SK-N-SH (cell line): Measurements from ENCODE around the gene RBP3. TPM values are rescaled to one million over a fixed set of nuclear protein-coding genes. Genes with fewer than 3 reads are reported as not detected.

Source experiments
- CTCF ChIA-PET: fragments of 300-600, 350-600 bp; formaldehyde crosslinking; extraction: SDS; loops from one replicate; lab custom pipeline; 2021; lab: Yijun Ruan, JAX
- POLR2A ChIA-PET: fragments of 350-600 bp; sonication (Branson Sonifier 250); formaldehyde crosslinking; extraction: SDS; loops from one replicate; lab custom pipeline; 2020; ENCODE audit warnings: antibody characterized with exemption, inconsistent platforms; lab: Yijun Ruan, JAX
- DNase-seq: peaks from one replicate; pipeline ENCODE4 v3.0.0; 2012
- H2AFZ ChIP-seq: fragments of 200-600 bp; sonication (generic); 2 replicates; pipeline ENCODE4 v1.8.1; 2016; ENCODE audit warnings: antibody characterized with exemption, mild to moderate bottlenecking, low read depth
- H3F3A ChIP-seq: fragments of 200-600 bp; sonication (generic); replicated peaks from 2 replicates; pipeline ENCODE3; 2016; ENCODE audit warnings: antibody characterized with exemption, mild to moderate bottlenecking; ENCODE audit not compliant: insufficient read depth
- H3K27ac ChIP-seq, 2 experiments: fragments of 200-500 bp in 1 of 2; fragments of 200-600 bp in 1 of 2; sonication (Bioruptor generic) in 1 of 2; sonication (generic), shearing (Covaris generic) in 1 of 2; 2 replicates each; pipeline versions ENCODE4 v1.5.1 to v1.6.1; 2014 to 2016; ENCODE audit warnings: low read depth in 2 of 2, inconsistent platforms in 1 of 2, low read length in 1 of 2, mild to moderate bottlenecking in 1 of 2, mixed read lengths in 1 of 2
- H3K27me3 ChIP-seq: fragments of 200-600 bp; sonication (generic), shearing (Covaris generic); 2 replicates; pipeline ENCODE4 v1.6.1; 2016; ENCODE audit warnings: mixed run types; ENCODE audit not compliant: insufficient read depth
- H3K36me3 ChIP-seq, 2 experiments: fragments of 200-500 bp in 1 of 2; fragments of 200-600 bp in 1 of 2; sonication (Bioruptor generic) in 1 of 2; sonication (generic) in 1 of 2; replicated peaks in 1 of 2; 2 replicates each; pipeline versions ENCODE3 to v1.5.1; 2014 to 2016; ENCODE audit warnings: low read length in 1 of 2, mild to moderate bottlenecking in 1 of 2; ENCODE audit not compliant: insufficient read depth in 2 of 2, control insufficient read depth in 1 of 2
- H3K4me1 ChIP-seq, 2 experiments: fragments of 200-500 bp in 1 of 2; fragments of 200-600 bp in 1 of 2; sonication (Bioruptor generic) in 1 of 2; sonication (generic), shearing (Covaris generic) in 1 of 2; 2 replicates each; pipeline versions ENCODE4 v1.5.1 to v1.6.1; 2014 to 2016; ENCODE audit warnings: low read depth in 1 of 2, low read length in 1 of 2, mixed run types in 1 of 2; ENCODE audit not compliant: insufficient read depth in 2 of 2, control insufficient read depth in 1 of 2
- H3K4me2 ChIP-seq: fragments of 200-600 bp; sonication (generic), shearing (Covaris generic); 2 replicates; pipeline ENCODE4 v1.6.1; 2017; ENCODE audit warnings: mixed run types
- H3K4me3 ChIP-seq, 2 experiments: fragments of 200-500 bp in 1 of 2; fragments of 200-600 bp in 1 of 2; sonication (Bioruptor generic) in 1 of 2; sonication (generic), shearing (Covaris generic) in 1 of 2; 2 replicates each; pipeline versions ENCODE4 v1.5.1 to v1.8.1; 2014 to 2016; ENCODE audit warnings: low read depth in 2 of 2, inconsistent platforms in 1 of 2, low read length in 1 of 2, mild to moderate bottlenecking in 1 of 2, mixed read lengths in 1 of 2, moderate library complexity in 1 of 2
- H3K79me2 ChIP-seq: fragments of 200-600 bp; sonication (generic); 2 replicates; pipeline ENCODE4 v1.8.1; 2017; ENCODE audit warnings: mild to moderate bottlenecking; ENCODE audit not compliant: insufficient read depth
- H3K9ac ChIP-seq: fragments of 200-600 bp; sonication (generic); 2 replicates; pipeline ENCODE4 v1.6.1; 2017; ENCODE audit warnings: mixed run types
- H3K9me2 ChIP-seq: fragments of 200-600 bp; sonication (generic); 2 replicates; pipeline ENCODE4 v1.6.1; 2017; ENCODE audit warnings: mixed run types
- H3K9me3 ChIP-seq: fragments of 200-600 bp; sonication (generic); 2 replicates; pipeline ENCODE4 v1.6.1; 2017; ENCODE audit warnings: mixed run types, mild to moderate bottlenecking, moderate library complexity
- H4K20me1 ChIP-seq: fragments of 200-600 bp; sonication (generic); 2 replicates; pipeline ENCODE4 v1.6.1; 2017; ENCODE audit warnings: mild to moderate bottlenecking, mixed run types; ENCODE audit not compliant: insufficient read depth
- CHD2 ChIP-seq: fragments of 150-350 bp; IDR thresholded peaks from 2 replicates; pipeline ENCODE4 v1.6.1; 2018; ENCODE audit warnings: low read length; ENCODE audit not compliant: partially characterized antibody
- EZH2phosphoT487 ChIP-seq: fragments of 200-600 bp; sonication (generic); IDR thresholded peaks from 2 replicates; pipeline ENCODE4 v1.6.1; 2017; ENCODE audit warnings: low read depth, mixed run types, mild to moderate bottlenecking, antibody characterized with exemption, moderate library complexity, borderline replicate concordance
- FOXJ3 ChIP-seq: sonication (generic); formaldehyde crosslinking; IDR thresholded peaks from 2 replicates; pipeline ENCODE4 v1.5.1; 2020; ENCODE audit warnings: mild to moderate bottlenecking, missing genetic modification reagents
- IRF3 ChIP-seq: fragments of 150-350 bp; IDR thresholded peaks from 2 replicates; pipeline ENCODE4 v1.6.1; 2016; ENCODE audit warnings: mild to moderate bottlenecking, low read depth, low read length
- NRF1 ChIP-seq: IDR thresholded peaks from 2 replicates; pipeline ENCODE4 v1.6.1; 2012; ENCODE audit warnings: low read depth, mild to moderate bottlenecking, low read length
- POLR2AphosphoS5 ChIP-seq: IDR thresholded peaks from 2 replicates; pipeline ENCODE4 v1.6.1; 2012; ENCODE audit warnings: low read depth, low read length
- RFX5 ChIP-seq: IDR thresholded peaks from 2 replicates; pipeline ENCODE4 v1.6.1; 2012; ENCODE audit warnings: mild to moderate bottlenecking, improper control_type of control experiment, low read length
- WGBS: methylation state at CpG from one replicate; pipeline ENCODE4 v1.1.6; 2017; ENCODE audit warnings: low lambda C conversion rate; 5-methylcytosine and 5-hydroxymethylcytosine counted together
- polyA plus RNA-seq, 3 experiments: library from polyadenylated mRNA; depleted of rRNA; stranded (reverse); fragments of >200 nt; gene quantifications; 2 replicates each; pipeline ENCODE4 v1.2.3, GENCODE V29; 2012

RBP3 gene
- polyA plus RNA-seq, 1 of the 3 experiments (the other 2 are of a cell fraction), result not detected

DNA sequence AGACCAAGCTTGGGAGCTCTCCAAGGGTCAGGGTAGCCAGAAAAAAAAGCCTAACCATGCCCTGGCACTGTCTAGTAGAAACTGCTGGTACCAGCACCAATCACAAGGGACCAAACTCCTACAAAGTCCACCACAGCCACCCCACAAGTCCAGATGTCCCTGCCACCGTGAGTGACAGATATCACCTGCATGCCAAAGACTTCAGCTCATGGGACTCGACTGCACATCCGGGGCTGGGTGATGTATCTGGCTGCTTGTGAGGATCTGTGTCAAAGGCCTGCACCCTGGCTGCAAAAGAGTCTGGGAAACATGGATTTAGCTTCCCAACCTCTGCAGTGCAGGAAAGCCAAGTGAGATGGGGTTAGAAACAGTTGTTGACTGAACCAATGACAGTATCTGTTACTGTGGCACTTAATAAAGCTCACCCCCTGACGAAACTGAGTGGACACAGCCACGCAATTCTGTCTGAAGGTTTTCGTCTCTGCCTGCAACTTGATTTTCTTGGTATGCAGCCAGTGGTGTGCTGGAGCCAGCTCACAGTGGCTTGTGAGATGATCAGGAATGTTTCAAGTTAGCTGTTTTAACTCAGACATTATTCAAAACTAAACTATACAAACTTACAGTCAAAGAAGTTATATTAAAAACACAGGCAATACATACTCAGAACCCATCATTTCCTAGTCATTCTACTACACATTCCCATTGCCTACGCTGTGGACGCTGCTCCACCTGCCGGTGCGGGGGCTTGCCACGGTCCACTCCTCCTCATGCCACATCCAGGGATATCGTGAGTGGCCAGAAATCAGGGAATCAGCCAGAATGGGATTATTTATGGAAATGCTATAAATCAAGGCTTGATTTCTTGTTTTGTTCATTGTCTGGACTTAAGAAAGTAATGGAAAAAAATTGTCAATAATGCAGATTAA, 26.7 kb downstream of the RBP3 start:
- ChIA-PET POLR2A (no interaction called here), CTCF (interaction anchor here (0.8 to 7.4 kb wide), 6 partner anchors 10 to 381 kb away, joined by 3 to 50 read pairs (median 4); partner anchors contain the start of gene ZNF488)
- Histone ChIP-seq H3F3A (no peaks in the 10 kb centered on the region), H2AFZ (no peak overlapping the region), H3K4me3 (no peak overlapping the region), H3K9me2 (no peaks in the 10 kb centered on the region), H3K9ac (no peak overlapping the region), H3K4me2 (no peak overlapping the region), H3K27me3 (no peaks in the 10 kb centered on the region), H4K20me1 (no peaks in the 10 kb centered on the region), H3K36me3 (no peaks in the 10 kb centered on the region), H3K79me2 (no peaks in the 10 kb centered on the region), H3K27ac (no peak overlapping the region), H3K9me3 (no peaks in the 10 kb centered on the region), H3K4me1 (peaks cover 0 to 28% of the 10 kb centered on the region in 2 experiments; a peak in 2 of 4 replicates)
- no peak for DNase-seq
- TF ChIP-seq CHD2 (no peak), FOXJ3 (CRISPR knock-in tag) (no peak), RFX5 (no peak), EZH2phosphoT487 (no peak), IRF3 (no peak), NRF1 (no peak)
- 93% methylated on average over 10 of the region's 12 CpGs for WGBS

- no peak for TF ChIP-seq POLR2AphosphoS5
- TF ChIP-seq, all 33 proteins: peak for 0
- H3K36me3 ChIP-seq, result no peaks in the 10 kb centered on the region
- no peak overlapping the region for H2AFZ ChIP-seq
- peaks cover 0 to 28% of the 10 kb centered on the region in 2 experiments; a peak in 2 of 4 replicates for H3K4me1 ChIP-seq
- H4K20me1 ChIP-seq, result no peaks in the 10 kb centered on the region
- ChIA-PET POLR2A (no interaction called here), CTCF (interaction anchor here (1.1 to 2.5 kb wide), 4 partner anchors 8 to 352 kb away, joined by 4 to 23 read pairs (median 8); no protein-coding TSS in a partner anchor)
- no peaks in the 10 kb centered on the region for H3K9me2 ChIP-seq
- DNase-seq, result peak; percentile 37
- H3K9me3 ChIP-seq, result no peaks in the 10 kb centered on the region
- no peaks in the 10 kb centered on the region for H3F3A ChIP-seq
- H3K9ac ChIP-seq, result no peak overlapping the region
- no peaks in the 10 kb centered on the region for H3K27me3 ChIP-seq
- H3K27ac ChIP-seq, result no peak overlapping the region
- no peak overlapping the region for H3K4me3 ChIP-seq
- no peak overlapping the region for H3K4me2 ChIP-seq
- no peaks in the 10 kb centered on the region for H3K79me2 ChIP-seq
- 72% methylated on average over 4 of the region's 10 CpGs for WGBS
These were observed 28.5 kb downstream of the RBP3 start for GRCh38 chr10:47376522-47377220.
